ENCODE results near the gene GJD2.

GJD2 gene

DNA sequence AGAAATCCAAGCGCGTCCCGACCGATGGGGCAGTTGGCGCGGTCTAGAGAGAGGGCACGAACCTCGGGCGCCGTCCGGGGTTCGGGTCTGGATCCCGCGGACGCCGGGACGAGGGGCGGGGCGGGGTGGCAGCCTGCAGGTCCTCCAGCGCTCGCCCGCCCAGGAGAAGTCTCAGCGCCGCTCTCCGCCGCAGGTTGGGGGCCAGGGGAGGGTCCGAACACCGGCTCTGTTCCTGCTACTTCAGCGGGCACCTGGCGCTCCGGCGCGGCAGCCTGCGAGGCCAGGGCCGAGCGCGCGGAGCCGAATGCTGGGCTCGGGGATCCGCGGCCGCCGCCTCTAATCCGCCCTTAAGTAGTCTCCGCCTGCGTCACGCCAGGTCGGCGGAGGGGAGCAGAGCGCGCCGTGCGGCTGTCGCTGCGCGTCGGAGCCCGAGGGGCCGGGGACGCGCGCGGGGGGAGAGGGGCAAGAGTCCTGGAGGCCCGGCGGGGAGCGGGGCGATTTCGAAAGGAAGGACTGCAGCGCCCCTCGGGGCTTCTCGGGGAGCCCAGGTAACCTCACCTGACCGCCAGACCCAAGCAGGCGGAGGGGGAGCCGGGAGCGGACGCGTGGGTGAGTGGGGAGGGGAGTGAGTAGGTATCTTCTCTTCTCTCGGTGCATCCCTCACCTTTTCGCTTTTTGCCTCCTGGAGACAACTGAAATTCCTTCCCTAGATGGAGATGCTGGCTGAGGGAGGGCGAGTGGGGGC lies at the start of gene GJD2:
TSS of gene GJD2 (minus strand) at position 325 of the 745 bp plus-strand sequence. CDS start 510 bp downstream, outside the sequence.
- no peak for DNase-seq (ENCODE audit: low read depth)

DNA sequence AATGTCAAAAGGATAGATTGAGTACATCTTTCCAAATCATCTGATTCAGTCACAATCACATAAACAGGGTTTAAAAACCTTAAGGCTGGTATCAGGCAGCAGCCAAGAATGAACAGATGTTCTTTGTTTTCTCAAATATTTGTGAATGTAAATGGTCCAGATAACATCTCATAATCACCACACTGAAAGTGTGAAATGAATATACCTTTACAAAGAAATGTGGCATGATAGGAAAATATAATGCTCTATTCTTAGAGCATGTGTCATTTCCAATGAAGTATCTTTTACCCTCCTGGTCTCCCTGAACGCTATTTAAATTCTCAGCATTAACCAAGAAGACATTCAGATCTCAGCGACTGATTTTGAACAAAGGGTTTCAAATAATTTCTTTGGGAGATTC lies 49.3 kb upstream of the GJD2 start:
- no peak for DNase-seq (ENCODE audit: low read depth)

- DNase-seq (ENCODE audit: low read depth), result no peak
Observed at GRCh38 chr15:34802803-34803750, 48.3 kb upstream of the GJD2 start.

DNA sequence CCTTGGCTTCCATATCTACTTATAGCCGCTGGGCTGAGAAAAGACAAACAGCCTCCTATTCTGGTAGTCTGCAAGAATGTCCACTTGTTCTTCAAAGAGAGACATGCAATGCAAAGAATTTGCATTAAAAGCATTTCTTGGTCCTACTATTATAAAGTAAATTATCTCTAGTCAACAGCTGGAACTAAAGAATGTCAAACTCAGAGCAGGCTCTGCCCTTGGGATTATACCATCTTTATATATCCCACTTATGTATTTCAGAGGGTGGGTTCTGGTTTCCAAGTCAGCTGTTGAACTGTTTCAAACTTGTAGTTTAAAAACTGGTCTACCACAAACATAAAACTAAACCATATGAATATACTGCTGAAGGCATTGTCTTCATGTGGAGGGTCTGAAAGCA lies 47.6 kb upstream of the GJD2 start:
- no peak for DNase-seq (ENCODE audit: low read depth)

DNA sequence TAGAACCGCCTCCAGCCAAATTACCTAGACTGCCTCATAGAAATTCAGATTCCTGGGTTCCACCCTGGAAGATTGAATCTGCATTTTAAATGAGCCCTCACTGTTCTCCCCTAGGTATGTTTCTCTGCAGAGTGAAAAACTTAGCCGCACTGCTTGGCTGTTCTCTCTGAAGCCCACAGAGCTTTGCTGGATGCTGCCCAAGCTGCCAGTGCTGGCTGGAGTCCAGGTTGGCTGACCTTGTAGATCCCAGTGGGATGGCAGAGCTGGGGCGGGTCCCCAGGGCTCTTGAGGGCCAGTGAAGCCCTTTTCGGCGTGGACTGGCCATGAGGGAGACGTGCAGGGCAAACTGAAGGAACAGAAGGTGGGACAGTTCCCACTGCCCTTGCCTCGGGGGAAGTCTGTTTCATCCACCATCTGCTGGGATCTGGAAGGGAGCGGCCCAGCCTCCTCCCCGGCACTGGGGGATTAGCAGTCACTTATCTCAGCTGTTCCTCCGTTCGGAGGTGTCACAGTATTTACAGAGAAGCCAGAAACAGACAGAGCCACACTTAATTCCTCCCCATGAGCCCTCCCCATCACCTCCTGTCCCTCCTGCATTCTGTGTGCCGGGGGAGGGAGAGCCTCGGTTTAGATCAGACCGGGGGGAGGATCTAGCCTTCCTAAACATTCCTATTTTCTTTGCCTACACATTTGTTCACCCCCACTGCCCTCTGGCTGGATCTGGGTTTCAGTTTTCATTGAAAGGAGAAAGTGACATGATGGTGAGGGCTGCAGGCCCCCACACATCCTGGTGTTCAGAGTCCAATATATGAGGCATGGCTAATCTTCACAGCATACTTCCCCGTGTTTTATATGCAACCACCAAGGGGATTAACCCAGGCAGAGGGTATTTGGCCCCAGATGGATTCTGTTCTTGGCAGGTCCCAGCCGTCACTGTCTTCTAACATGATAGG lies 44.6 kb upstream of the GJD2 start:
- no peak for DNase-seq (ENCODE audit: low read depth)

DNA sequence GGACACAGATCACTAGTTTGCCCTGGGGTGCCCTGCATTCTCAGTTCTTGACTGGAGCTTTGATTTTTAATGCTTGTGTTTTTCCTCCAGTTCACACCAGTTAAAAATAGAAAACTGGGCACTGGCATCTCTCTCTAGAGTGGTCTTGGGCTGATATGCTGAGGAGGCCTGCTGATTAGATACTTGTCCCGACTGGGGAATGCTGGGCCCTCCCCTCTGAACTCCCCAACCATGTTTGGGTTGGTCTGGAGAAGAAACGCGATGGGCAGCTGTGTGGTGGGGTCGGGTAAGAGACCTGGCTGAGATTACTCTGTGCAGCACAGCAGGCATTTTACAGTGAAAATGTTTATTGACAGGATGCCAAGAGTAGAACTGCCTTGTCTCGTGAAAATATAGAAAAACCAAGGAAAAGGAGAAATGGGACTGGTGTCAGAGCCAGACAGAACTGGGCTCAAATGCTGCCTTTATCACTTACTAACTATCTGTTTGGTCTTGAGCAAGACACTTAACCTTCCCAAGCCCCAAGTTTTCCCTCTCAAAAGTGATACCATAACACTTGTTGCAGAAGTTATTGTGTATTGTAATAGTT lies 42.1 kb upstream of the GJD2 start:
- no peak for DNase-seq (ENCODE audit: low read depth)

GRCh38 chr15:34795267-34796081 lies 40.7 kb upstream of the GJD2 start, which contains the start of gene ACTC1:
ACTC1 (minus strand) TSS chr15:34795549; CDS start chr15:34794808, 741 bp downstream.
- DNase-seq (ENCODE audit: low read depth), result no peak

DNA sequence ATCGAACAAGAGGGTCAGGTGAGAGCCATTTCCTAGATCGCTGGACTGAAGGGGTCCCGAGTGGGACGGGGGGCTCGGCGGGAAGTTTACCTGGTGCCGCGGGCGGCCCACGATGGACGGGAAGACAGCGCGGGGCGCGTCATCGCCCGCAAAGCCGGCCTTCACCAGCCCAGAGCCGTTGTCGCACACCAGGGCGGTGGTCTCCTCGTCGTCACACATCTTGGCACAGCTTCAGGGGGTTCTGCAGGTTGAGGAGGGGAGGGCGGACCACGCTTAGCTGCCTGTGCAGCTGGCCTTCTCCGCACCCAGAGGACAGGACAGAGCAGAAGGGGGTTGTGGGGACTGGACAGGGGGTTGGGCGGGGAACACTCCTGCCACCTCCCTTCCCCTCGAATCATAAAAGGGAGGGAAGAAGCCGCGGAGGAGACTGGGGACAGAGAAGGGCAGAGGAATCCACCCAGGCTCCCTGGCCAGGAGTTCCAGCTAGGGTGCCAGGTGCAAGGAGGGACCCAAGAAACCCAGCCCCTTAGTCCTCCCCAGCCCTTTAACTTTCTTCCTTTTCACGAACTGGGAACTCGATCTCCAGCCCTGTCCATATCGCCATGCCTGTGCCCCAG lies 39.9 kb upstream of the GJD2 start:
- DNase-seq (ENCODE audit: low read depth), result no peak

DNA sequence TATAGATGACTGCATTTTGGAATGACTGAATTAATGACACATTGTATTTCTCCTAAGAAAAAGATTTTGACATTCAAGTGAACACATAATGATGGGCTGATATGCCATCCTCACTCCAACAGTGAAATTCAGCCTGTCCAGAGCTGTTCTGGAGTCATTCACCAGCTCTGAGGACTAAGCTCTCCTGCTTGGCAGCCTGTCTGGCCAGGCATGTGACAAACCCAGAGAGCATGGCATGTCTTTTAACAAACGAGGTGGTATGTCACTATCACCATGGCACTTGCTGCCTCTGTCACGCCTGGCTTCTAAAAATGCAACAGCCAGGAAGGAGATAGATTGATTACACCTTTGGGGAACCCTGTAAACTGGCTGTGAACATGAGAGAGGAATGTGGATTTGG lies 39.1 kb upstream of the GJD2 start:
- no peak for DNase-seq (ENCODE audit: low read depth)

- no peak for DNase-seq (ENCODE audit: low read depth)
Observed at GRCh38 chr15:34793071-34793470, 38.3 kb upstream of the GJD2 start.

DNA sequence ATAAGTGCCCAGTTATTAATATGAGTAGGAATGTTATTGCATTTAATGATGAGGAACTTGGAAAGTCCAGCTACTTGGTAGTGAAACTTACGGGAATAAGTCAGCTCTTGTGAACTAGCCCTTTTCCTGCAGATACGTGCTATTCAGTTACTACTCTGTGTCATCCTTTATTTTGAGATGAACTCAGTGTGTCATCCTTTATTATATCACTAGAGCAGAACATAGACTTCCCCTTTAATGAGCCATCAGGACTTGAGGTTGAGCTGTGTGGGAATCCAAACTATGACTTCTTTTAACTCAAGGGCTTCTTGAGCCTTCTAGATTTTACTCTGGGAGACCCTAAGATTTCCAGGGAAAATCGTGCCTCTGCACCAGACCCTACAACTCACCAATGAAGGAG lies 36.9 kb upstream of the GJD2 start:
- DNase-seq (ENCODE audit: low read depth), result no peak

DNA sequence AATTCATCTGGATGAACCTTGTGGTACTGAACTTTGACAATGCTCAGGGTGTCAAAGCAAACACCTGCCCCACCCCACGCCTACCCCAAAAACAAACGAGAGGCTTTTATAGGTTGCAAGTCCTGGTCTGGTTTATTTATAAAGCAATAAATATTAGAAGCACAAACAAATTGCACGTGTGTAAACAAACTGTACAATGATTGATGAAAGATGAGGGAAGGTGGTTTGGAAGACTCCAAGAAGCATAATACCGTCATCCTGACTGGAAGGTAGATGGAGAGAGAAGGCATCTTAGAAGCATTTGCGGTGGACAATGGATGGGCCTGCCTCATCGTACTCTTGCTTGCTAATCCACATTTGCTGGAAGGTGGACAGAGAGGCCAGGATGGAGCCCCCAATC lies 35.3 kb upstream of the GJD2 start:
- no peak for DNase-seq (ENCODE audit: low read depth)

DNA sequence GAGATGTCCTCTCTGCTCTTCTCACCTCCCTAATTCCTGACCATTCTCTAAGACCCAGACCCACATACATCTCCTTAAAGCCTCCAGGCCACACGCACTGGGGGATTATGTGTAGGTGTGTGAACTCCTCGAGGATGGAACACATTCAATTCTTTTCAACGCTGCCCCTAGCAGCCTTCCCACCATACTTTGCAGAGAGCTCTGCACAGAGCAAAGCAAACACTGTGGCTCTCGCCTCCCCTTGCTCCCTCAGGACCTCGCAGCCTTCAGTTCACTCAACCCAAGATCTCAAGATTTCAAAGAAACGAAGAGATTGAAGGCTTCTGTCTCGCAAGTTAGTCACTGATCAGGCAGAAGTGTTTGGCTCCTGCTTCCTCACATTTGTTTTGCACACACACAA lies 34.5 kb upstream of the GJD2 start:
- no peak for DNase-seq (ENCODE audit: low read depth)

- DNase-seq (ENCODE audit: low read depth), result no peak
Observed at GRCh38 chr15:34786206-34786605, 31.4 kb upstream of the GJD2 start.

DNA sequence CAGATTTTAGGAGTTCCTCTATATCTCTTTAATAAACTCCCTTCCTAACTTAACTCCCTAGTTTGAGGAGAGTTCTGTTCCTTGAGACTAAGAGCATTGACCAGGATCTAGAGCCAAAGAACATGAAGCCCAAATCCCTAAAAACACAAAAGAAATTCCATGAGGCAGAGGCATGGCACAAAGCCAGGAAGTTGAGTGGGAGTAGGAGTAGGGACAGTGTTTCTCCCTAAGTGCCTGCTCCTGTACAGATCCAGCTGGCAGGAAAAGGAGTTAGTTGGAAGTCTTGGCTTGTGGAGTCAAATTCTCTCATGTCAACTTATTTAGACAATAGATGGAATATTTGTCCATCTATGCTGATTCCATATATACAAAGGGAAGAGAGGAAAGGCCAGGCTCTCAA lies 29.2 kb upstream of the GJD2 start:
- DNase-seq (ENCODE audit: low read depth), result no peak

GRCh38 chr15:34783431-34783830 lies 28.6 kb upstream of the GJD2 start:
- DNase-seq (ENCODE audit: low read depth), result no peak

GRCh38 chr15:34782901-34783300 lies 28.1 kb upstream of the GJD2 start:
- DNase-seq (ENCODE audit: low read depth), result no peak

- DNase-seq (ENCODE audit: low read depth), result no peak
Observed at GRCh38 chr15:34780725-34781124, 25.9 kb upstream of the GJD2 start.

GRCh38 chr15:34776606-34777105 lies 21.9 kb upstream of the GJD2 start:
- no peak for DNase-seq (ENCODE audit: low read depth)

DNA sequence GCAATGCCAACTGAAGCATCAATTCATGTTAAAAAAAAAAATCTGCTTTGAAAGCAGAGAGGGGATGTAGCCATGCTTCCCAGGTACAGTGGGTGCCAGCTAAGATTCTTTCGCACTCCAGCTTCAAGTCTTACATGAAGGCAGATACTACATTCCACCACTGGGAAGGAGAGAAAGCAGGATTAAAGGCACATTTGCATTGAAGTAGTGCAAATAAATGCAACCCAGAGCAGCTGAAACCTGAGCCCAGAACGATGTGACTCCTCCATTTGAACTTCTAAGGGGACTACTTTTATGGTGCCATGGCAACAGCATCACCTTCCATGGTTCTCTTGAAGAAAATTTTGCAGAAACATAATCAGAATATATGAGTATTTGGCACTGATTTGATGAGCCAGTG lies 19.1 kb upstream of the GJD2 start:
- no peak for DNase-seq (ENCODE audit: low read depth)
